Measurements from ENCODE around the gene SHPK.

Gene SHPK

GRCh38 chr17:3669548-3669947 lies 33.5 kb upstream of the SHPK start:
- no peak overlapping the region; the same call in 1 of the 2 replicates for H3K27ac ChIP-seq (replicated peaks)
- H3K27me3 ChIP-seq (ENCODE audit: insufficient read depth, poor library complexity, severe bottlenecking): no peaks in the 10 kb centered on the region
- TF ChIP-seq, protein P1, sequence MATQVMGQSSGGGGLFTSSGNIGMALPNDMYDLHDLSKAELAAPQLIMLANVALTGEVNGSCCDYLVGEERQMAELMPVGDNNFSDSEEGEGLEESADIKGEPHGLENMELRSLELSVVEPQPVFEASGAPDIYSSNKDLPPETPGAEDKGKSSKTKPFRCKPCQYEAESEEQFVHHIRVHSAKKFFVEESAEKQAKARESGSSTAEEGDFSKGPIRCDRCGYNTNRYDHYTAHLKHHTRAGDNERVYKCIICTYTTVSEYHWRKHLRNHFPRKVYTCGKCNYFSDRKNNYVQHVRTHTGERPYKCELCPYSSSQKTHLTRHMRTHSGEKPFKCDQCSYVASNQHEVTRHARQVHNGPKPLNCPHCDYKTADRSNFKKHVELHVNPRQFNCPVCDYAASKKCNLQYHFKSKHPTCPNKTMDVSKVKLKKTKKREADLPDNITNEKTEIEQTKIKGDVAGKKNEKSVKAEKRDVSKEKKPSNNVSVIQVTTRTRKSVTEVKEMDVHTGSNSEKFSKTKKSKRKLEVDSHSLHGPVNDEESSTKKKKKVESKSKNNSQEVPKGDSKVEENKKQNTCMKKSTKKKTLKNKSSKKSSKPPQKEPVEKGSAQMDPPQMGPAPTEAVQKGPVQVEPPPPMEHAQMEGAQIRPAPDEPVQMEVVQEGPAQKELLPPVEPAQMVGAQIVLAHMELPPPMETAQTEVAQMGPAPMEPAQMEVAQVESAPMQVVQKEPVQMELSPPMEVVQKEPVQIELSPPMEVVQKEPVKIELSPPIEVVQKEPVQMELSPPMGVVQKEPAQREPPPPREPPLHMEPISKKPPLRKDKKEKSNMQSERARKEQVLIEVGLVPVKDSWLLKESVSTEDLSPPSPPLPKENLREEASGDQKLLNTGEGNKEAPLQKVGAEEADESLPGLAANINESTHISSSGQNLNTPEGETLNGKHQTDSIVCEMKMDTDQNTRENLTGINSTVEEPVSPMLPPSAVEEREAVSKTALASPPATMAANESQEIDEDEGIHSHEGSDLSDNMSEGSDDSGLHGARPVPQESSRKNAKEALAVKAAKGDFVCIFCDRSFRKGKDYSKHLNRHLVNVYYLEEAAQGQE (IDR thresholded peaks at IDR 0.05; ENCODE audit: insufficient replicate concordance, low read depth): no peak
- no peak for TF ChIP-seq SPI1 (IDR thresholded peaks at IDR 0.05; ENCODE audit: borderline replicate concordance, low read depth)
- TF ChIP-seq GABPA (IDR thresholded peaks at IDR 0.05; ENCODE audit: low read depth): no peak
- no peak for DNase-seq (ENCODE audit: low read depth in 1 of 2, low spot score in 1 of 2)
- peak overlapping the region; percentile 90 for H3K4me3 ChIP-seq (replicated peaks; ENCODE audit: insufficient read depth, low read length)

- TF ChIP-seq SPI1 (IDR thresholded peaks at IDR 0.05; ENCODE audit: borderline replicate concordance, low read depth): no peak
- TF ChIP-seq, protein P2, sequence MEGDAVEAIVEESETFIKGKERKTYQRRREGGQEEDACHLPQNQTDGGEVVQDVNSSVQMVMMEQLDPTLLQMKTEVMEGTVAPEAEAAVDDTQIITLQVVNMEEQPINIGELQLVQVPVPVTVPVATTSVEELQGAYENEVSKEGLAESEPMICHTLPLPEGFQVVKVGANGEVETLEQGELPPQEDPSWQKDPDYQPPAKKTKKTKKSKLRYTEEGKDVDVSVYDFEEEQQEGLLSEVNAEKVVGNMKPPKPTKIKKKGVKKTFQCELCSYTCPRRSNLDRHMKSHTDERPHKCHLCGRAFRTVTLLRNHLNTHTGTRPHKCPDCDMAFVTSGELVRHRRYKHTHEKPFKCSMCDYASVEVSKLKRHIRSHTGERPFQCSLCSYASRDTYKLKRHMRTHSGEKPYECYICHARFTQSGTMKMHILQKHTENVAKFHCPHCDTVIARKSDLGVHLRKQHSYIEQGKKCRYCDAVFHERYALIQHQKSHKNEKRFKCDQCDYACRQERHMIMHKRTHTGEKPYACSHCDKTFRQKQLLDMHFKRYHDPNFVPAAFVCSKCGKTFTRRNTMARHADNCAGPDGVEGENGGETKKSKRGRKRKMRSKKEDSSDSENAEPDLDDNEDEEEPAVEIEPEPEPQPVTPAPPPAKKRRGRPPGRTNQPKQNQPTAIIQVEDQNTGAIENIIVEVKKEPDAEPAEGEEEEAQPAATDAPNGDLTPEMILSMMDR (IDR thresholded peaks at IDR 0.05; ENCODE audit: insufficient read depth, low read length): no peak
- no peak for TF ChIP-seq POLR2AphosphoS5 (IDR thresholded peaks at IDR 0.05; ENCODE audit: low read depth)
- TF ChIP-seq GABPA (IDR thresholded peaks at IDR 0.05; ENCODE audit: low read depth): no peak
- TF ChIP-seq, protein P1 (IDR thresholded peaks at IDR 0.05; ENCODE audit: insufficient replicate concordance, low read depth): no peak
- H3K4me3 ChIP-seq (replicated peaks; ENCODE audit: insufficient read depth, low read length): peak overlapping the region; percentile 90
- DNase-seq (ENCODE audit: low read depth in 1 of 2, low spot score in 1 of 2): no peak
- H3K27ac ChIP-seq (replicated peaks): peak overlapping the region; percentile 85
- H3K27me3 ChIP-seq (ENCODE audit: insufficient read depth, poor library complexity, severe bottlenecking): no peaks in the 10 kb centered on the region
These were observed 33.0 kb upstream of the SHPK start for GRCh38 chr17:3669085-3669347.

DNA sequence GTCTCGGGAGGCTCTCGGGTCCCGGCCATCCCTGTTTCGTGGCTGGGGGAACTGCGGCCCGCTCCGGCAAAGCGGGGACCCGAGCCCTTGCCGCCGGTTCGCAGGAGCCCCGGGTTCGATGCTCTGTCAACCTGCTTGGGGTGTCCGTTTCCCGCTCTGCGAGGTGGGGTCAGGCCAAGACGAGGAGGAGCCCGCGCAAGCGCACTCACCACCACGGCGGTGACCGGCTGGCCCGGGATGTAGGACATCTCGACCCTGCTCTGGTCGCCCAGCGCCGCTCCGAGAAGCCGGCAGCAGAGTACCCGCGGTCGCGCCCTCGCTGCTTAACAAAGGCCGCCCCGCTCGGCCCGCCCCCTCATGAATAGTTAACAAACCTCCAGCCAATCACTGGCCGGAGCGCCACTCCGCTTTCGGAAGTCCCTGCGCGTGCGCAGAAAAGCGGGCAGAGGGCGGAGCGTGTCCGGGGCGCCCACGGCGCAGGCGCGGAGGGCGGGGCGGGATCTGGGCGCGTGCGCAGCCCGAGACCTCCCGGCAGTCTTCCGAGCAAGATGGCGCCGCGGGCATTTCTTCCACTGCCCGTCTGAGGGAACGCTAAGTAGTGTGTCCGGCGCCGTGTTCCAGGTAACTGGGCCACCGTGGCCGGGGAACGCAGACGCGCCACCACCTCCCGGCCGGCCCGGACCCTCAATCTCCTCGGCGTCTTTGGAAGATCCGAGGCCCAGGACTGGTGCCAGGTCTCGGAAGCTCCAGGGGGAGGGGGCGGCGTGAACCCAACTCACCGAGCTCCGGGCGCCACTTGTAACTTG lies 32.4 kb upstream of the SHPK start, which contains the start of the genes EMC6 and TAX1BP3:
Gene EMC6 (plus strand): TSS at position 534 of the 806 bp plus-strand sequence. CDS start 335 bp downstream, outside the sequence.
Gene TAX1BP3 (minus strand): TSS at position 300 of the 806 bp plus-strand sequence. CDS start 52 bp downstream, at position 248.
- peak within 1 kb of the TSS; percentile 85 for H3K27ac ChIP-seq (replicated peaks)
- peak; percentile 60 to 89 for DNase-seq (ENCODE audit: low read depth in 1 of 2, low spot score in 1 of 2)
- TF ChIP-seq GABPA (IDR thresholded peaks at IDR 0.05; ENCODE audit: low read depth): no peak
- TF ChIP-seq, protein P2 (IDR thresholded peaks at IDR 0.05; ENCODE audit: insufficient read depth, low read length): no peak
- TF ChIP-seq, protein P1 (IDR thresholded peaks at IDR 0.05; ENCODE audit: insufficient replicate concordance, low read depth): peak; percentile 40
- peak; percentile 32; the same call in 1 of the 2 replicates for TF ChIP-seq POLR2AphosphoS5 (IDR thresholded peaks at IDR 0.05; ENCODE audit: low read depth)
- no peak for TF ChIP-seq SPI1 (IDR thresholded peaks at IDR 0.05; ENCODE audit: borderline replicate concordance, low read depth)
- H3K4me3 ChIP-seq (replicated peaks; ENCODE audit: insufficient read depth, low read length): peak within 1 kb of the TSS; percentile 90
- H3K27me3 ChIP-seq (ENCODE audit: insufficient read depth, poor library complexity, severe bottlenecking): no peaks in the 10 kb centered on the region
